ENCODE data around the gene MVP.
"Not testable (repeated sequence)": the region's sequence is repeated elsewhere in the genome, so short reads cannot be mapped to it uniquely, and the experiment has no call there.

MVP gene

DNA sequence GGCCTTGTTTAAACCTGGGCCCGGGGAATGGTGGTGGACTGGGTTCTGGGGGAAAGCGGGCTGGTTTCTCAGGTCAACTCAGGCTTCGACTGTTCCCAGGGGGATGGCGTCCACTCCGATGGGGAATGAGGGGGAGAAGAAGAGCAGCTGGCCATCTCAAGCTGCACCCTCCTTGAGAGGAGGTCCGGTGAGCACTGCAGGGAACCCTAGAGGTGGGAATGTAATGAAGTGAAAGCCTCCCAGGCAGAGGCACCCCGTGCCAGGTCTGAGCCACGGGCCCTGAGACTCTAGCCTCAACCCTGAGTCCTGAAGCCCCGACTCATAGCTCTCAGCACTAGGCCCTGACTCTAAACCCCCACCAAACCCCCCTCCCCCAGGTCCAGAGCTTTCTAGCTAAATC lies 43.9 kb downstream of the MVP start:
- no peak for ATAC-seq

DNA sequence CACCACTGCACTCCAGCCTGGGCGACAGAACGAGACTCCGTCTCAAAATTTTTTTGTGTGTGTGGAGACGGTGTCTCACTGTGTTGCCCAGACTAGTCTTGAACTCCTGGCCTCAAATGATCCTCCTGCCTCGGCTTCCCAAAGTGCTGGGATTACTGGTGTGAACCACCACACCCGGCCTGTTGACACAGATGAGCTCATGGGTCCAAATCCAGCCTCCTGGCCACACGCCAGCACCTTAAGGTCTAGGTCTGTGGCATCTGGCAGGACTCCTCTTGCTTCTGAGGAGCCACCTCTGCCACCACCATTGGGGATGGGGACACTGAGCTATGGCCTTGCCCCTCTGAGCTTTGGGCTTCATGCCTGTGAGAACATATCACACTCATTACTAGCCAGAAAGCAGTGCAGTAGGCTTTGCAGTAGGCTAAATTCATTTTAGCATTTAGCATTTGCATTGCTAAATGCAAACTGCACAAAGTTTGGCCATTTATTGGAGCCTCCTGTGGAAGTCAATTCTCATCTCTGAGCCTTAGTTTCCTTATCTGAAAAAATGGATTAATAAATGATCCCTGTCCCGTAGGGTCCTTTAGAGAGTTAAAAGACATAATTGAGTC lies 48.2 kb downstream of the MVP start:
- no peak for ATAC-seq
- no peak for TF ChIP-seq ISL1 (CRISPR knock-in tag; IDR thresholded peaks at IDR 0.05)
- no peak for TF ChIP-seq CSDC2 (CRISPR knock-in tag; IDR thresholded peaks at IDR 0.05)
- TF ChIP-seq ZNF565 (CRISPR knock-in tag; conservative IDR thresholded peaks at IDR 0.05; ENCODE audit: low read depth): no peak
- no peak for TF ChIP-seq OSR1 (CRISPR knock-in tag; IDR thresholded peaks at IDR 0.05)
- TF ChIP-seq, protein P1, sequence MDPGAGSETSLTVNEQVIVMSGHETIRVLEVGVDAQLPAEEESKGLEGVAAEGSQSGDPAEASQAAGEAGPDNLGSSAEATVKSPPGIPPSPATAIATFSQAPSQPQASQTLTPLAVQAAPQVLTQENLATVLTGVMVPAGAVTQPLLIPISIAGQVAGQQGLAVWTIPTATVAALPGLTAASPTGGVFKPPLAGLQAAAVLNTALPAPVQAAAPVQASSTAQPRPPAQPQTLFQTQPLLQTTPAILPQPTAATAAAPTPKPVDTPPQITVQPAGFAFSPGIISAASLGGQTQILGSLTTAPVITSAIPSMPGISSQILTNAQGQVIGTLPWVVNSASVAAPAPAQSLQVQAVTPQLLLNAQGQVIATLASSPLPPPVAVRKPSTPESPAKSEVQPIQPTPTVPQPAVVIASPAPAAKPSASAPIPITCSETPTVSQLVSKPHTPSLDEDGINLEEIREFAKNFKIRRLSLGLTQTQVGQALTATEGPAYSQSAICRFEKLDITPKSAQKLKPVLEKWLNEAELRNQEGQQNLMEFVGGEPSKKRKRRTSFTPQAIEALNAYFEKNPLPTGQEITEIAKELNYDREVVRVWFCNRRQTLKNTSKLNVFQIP (CRISPR knock-in tag; IDR thresholded peaks at IDR 0.05; ENCODE audit: borderline replicate concordance, low read depth): no peak
- TF ChIP-seq PATZ1 (CRISPR knock-in tag; IDR thresholded peaks at IDR 0.05; ENCODE audit: borderline replicate concordance): no peak
- TF ChIP-seq ESRRG (CRISPR knock-in tag; IDR thresholded peaks at IDR 0.05): no peak
- TF ChIP-seq TCF4 (CRISPR knock-in tag; IDR thresholded peaks at IDR 0.05; ENCODE audit: borderline replicate concordance): no peak
- TF ChIP-seq, protein P2, sequence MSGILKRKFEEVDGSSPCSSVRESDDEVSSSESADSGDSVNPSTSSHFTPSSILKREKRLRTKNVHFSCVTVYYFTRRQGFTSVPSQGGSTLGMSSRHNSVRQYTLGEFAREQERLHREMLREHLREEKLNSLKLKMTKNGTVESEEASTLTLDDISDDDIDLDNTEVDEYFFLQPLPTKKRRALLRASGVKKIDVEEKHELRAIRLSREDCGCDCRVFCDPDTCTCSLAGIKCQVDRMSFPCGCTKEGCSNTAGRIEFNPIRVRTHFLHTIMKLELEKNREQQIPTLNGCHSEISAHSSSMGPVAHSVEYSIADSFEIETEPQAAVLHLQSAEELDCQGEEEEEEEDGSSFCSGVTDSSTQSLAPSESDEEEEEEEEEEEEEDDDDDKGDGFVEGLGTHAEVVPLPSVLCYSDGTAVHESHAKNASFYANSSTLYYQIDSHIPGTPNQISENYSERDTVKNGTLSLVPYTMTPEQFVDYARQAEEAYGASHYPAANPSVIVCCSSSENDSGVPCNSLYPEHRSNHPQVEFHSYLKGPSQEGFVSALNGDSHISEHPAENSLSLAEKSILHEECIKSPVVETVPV (CRISPR knock-in tag; IDR thresholded peaks at IDR 0.05): no peak
- TF ChIP-seq SNAI2 (CRISPR knock-in tag; IDR thresholded peaks at IDR 0.05): no peak
- TF ChIP-seq GLIS3 (CRISPR knock-in tag; IDR thresholded peaks at IDR 0.05): no peak
- TF ChIP-seq ZC3H10 (CRISPR knock-in tag; IDR thresholded peaks at IDR 0.05): no peak

More for the DNA sequence above, 43.9 kb downstream of the MVP start:
- TF ChIP-seq OSR1 (CRISPR knock-in tag; IDR thresholded peaks at IDR 0.05): no peak
- no peak for TF ChIP-seq ZFP30 (CRISPR knock-in tag; IDR thresholded peaks at IDR 0.05)
- TF ChIP-seq, protein P1 (CRISPR knock-in tag; IDR thresholded peaks at IDR 0.05; ENCODE audit: borderline replicate concordance, low read depth): no peak
- TF ChIP-seq SNAI2 (CRISPR knock-in tag; IDR thresholded peaks at IDR 0.05): no peak
- no peak for TF ChIP-seq GLIS3 (CRISPR knock-in tag; IDR thresholded peaks at IDR 0.05)
- TF ChIP-seq ESRRG (CRISPR knock-in tag; IDR thresholded peaks at IDR 0.05): no peak
- no peak for TF ChIP-seq ZFP3 (CRISPR knock-in tag; IDR thresholded peaks at IDR 0.05)
- TF ChIP-seq ARNTL (CRISPR knock-in tag; IDR thresholded peaks at IDR 0.05; ENCODE audit: borderline replicate concordance, low read depth): no peak
- TF ChIP-seq CSDC2 (CRISPR knock-in tag; IDR thresholded peaks at IDR 0.05): no peak
- no peak for TF ChIP-seq ZNF70 (CRISPR knock-in tag; IDR thresholded peaks at IDR 0.05)
- TF ChIP-seq, protein P3, sequence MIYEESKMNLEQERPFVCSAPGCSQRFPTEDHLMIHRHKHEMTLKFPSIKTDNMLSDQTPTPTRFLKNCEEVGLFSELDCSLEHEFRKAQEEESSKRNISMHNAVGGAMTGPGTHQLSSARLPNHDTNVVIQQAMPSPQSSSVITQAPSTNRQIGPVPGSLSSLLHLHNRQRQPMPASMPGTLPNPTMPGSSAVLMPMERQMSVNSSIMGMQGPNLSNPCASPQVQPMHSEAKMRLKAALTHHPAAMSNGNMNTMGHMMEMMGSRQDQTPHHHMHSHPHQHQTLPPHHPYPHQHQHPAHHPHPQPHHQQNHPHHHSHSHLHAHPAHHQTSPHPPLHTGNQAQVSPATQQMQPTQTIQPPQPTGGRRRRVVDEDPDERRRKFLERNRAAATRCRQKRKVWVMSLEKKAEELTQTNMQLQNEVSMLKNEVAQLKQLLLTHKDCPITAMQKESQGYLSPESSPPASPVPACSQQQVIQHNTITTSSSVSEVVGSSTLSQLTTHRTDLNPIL (CRISPR knock-in tag; IDR thresholded peaks at IDR 0.05; ENCODE audit: low read depth): no peak
- TF ChIP-seq, protein P2 (CRISPR knock-in tag; IDR thresholded peaks at IDR 0.05): no peak
- TF ChIP-seq RARB (CRISPR knock-in tag; IDR thresholded peaks at IDR 0.05): no peak
- no peak for TF ChIP-seq ZNF8 (CRISPR knock-in tag; IDR thresholded peaks at IDR 0.05)
- no peak for TF ChIP-seq ZNF565 (CRISPR knock-in tag; conservative IDR thresholded peaks at IDR 0.05; ENCODE audit: low read depth)
- TF ChIP-seq ZC3H10 (CRISPR knock-in tag; IDR thresholded peaks at IDR 0.05): no peak
- no peak for TF ChIP-seq BACH2 (CRISPR knock-in tag; IDR thresholded peaks at IDR 0.05; ENCODE audit: borderline replicate concordance)
- TF ChIP-seq TCF4 (CRISPR knock-in tag; IDR thresholded peaks at IDR 0.05; ENCODE audit: borderline replicate concordance): no peak
- TF ChIP-seq TSHZ2 (CRISPR knock-in tag; IDR thresholded peaks at IDR 0.05): no peak
- TF ChIP-seq TOX (CRISPR knock-in tag; IDR thresholded peaks at IDR 0.05; ENCODE audit: borderline replicate concordance): no peak

- not testable (repeated sequence) for ATAC-seq
Measured at GRCh38 chr16:29869067-29869466, 48.8 kb downstream of the MVP start.

All from SK-N-SH treated with all-trans-retinoic acid at 6 μM for 48 hours (cell line).